Activated CD4-positive, alpha-beta T cell treated with anti-CD3 and anti-CD28 coated beads, Interleukin-2, amount 50 U/mL, for 24 hours (primary cell): ENCODE results near the gene KCP.

Experiments used
- DNase-seq, 2 donors: peaks; one replicate each; pipeline ENCODE4 v3.0.0-alpha.2; 2020; ENCODE audit warnings: low read depth in 1 of 2, low spot score in 1 of 2

The KCP gene

GRCh38 chr7:128859232-128860157, 51.0 kb downstream of the KCP start:
- no peak for DNase-seq

GRCh38 chr7:128858380-128859231, 51.9 kb downstream of the KCP start:
- no peak for DNase-seq

- DNase-seq = no peak
Observed at GRCh38 chr7:128856001-128856718, 54.3 kb downstream of the KCP start.

GRCh38 chr7:128855559-128855958, 55.0 kb downstream of the KCP start:
- DNase-seq = no peak

- no peak for DNase-seq
Observed at GRCh38 chr7:128854396-128854795, 56.1 kb downstream of the KCP start.

GRCh38 chr7:128853799-128854198, 56.7 kb downstream of the KCP start:
- no peak for DNase-seq

- no peak for DNase-seq
Observed at GRCh38 chr7:128852537-128853254, 57.8 kb downstream of the KCP start.

- no peak for DNase-seq
Observed at GRCh38 chr7:128849804-128850490, 60.6 kb downstream of the KCP start.

GRCh38 chr7:128849156-128849515, 61.4 kb downstream of the KCP start:
- no peak for DNase-seq

- no peak for DNase-seq
Observed at GRCh38 chr7:128848289-128849155, 62.0 kb downstream of the KCP start.

GRCh38 chr7:128847721-128848211, 62.7 kb downstream of the KCP start:
- no peak for DNase-seq

GRCh38 chr7:128846781-128847444, 63.6 kb downstream of the KCP start:
- DNase-seq = no peak

GRCh38 chr7:128845987-128846386, 64.5 kb downstream of the KCP start:
- DNase-seq = no peak

GRCh38 chr7:128845475-128845874, 65.0 kb downstream of the KCP start:
- DNase-seq = no peak

- DNase-seq = no peak
Observed at GRCh38 chr7:128844777-128845311, 65.7 kb downstream of the KCP start.

GRCh38 chr7:128843938-128844621, 66.4 kb downstream of the KCP start:
- no peak for DNase-seq
